PC-9 (cell line): ENCODE data around the gene HLA-C. TPM values are rescaled to one million over a fixed set of nuclear protein-coding genes. Genes with fewer than 3 reads are reported as not detected.

Experiments
- BruUV-seq: library from RNA; stranded (reverse); fragments of 400-500 nt; replicated peaks from 2 replicates; lab custom pipeline; 2021; lab: Mats Ljungman, UMichigan
- CTCF ChIA-PET: fragments of 300-600 bp; sonication (Branson Sonifier 250); formaldehyde crosslinking; loops from one replicate; lab custom pipeline; 2022; ENCODE audit warnings: antibody characterized with exemption; lab: Charles Lee
- POLR2A ChIA-PET: fragments of 300-600 bp; sonication (Branson Sonifier 250); formaldehyde crosslinking; loops from one replicate; lab custom pipeline; 2022; ENCODE audit warnings: antibody characterized with exemption; ENCODE audit not compliant: unreplicated experiment; lab: Charles Lee
- DNase-seq, 2 experiments: peaks; one replicate each; pipeline versions ENCODE4 v3.0.0 to v3.0.0-alpha.2; 2015 to 2022; ENCODE audit warnings: mixed read lengths in 1 of 2
- H2AFZ ChIP-seq: fragments of 200-600 bp; sonication (generic); 2 replicates; pipeline ENCODE4 v1.8.1; 2017; ENCODE audit warnings: antibody characterized with exemption
- H3F3A ChIP-seq: fragments of 200-600 bp; sonication (generic); 2 replicates; pipeline ENCODE4 v1.8.1; 2017; ENCODE audit warnings: antibody characterized with exemption, mild to moderate bottlenecking, low read depth; ENCODE audit not compliant: insufficient read depth
- H3K27ac ChIP-seq: fragments of 200-600 bp; sonication (generic); 2 replicates; pipeline ENCODE4 v1.6.1; 2016; ENCODE audit warnings: mixed run types
- H3K27me3 ChIP-seq: fragments of 200-600 bp; sonication (generic); 2 replicates; pipeline ENCODE4 v1.6.1; 2016; ENCODE audit warnings: low read depth, mixed run types; ENCODE audit not compliant: insufficient read depth
- H3K36me3 ChIP-seq: fragments of 200-600 bp; sonication (generic); 2 replicates; pipeline ENCODE4 v1.6.1; 2016; ENCODE audit warnings: low read depth, mixed run types
- H3K4me1 ChIP-seq: fragments of 200-600 bp; sonication (generic); replicated peaks from 2 replicates; pipeline ENCODE4 v1.6.1; 2016; ENCODE audit warnings: mixed run types; ENCODE audit not compliant: insufficient read depth
- H3K4me2 ChIP-seq: fragments of 200-600 bp; sonication (generic); 2 replicates; pipeline ENCODE4 v1.6.1; 2017; ENCODE audit warnings: mixed run types
- H3K4me3 ChIP-seq: fragments of 200-600 bp; sonication (generic); 2 replicates; pipeline ENCODE4 v1.6.1; 2016; ENCODE audit warnings: mixed run types
- H3K79me2 ChIP-seq: fragments of 200-600 bp; sonication (generic); 2 replicates; pipeline ENCODE4 v1.6.1; 2017; ENCODE audit warnings: low read depth, mixed run types
- H3K9me2 ChIP-seq: fragments of 200-600 bp; sonication (generic); 2 replicates; pipeline ENCODE4 v1.8.1; 2017; ENCODE audit warnings: mild to moderate bottlenecking; ENCODE audit not compliant: insufficient read depth
- H3K9me3 ChIP-seq: fragments of 200-600 bp; sonication (generic); 2 replicates; pipeline ENCODE4 v1.8.1; 2016; ENCODE audit warnings: low read depth; ENCODE audit not compliant: insufficient read depth
- H4K20me1 ChIP-seq: fragments of 200-600 bp; sonication (generic); 2 replicates; pipeline ENCODE4 v1.8.1; 2017; ENCODE audit not compliant: insufficient read depth
- EZH2 ChIP-seq: fragments of 200-600 bp; sonication (generic); IDR thresholded peaks from 2 replicates; pipeline ENCODE4 v1.8.0; 2017; ENCODE audit warnings: antibody characterized with exemption, low read depth
- intact Hi-C: fragments of 100-400 bp; cut with micrococcal nuclease; formaldehyde crosslinking; loops from one replicate; pipeline ENCODE4 v1.10.0; 2022; ENCODE audit not compliant: unreplicated experiment
- total RNA-seq: library from RNA; stranded (reverse); gene quantifications from 2 replicates; pipeline ENCODE4 v1.2.3, GENCODE V29; 2021
- TF ChIP-seq, protein P1 (sequence below): fragments of 200-600 bp; sonication (generic); conservative IDR thresholded peaks from 2 replicates; pipeline ENCODE4 v1.6.1; 2017; ENCODE audit warnings: mixed run types, antibody characterized with exemption, mild to moderate bottlenecking, moderate library complexity

Gene HLA-C
- total RNA-seq, 1 experiment from 2014 or later = 305 TPM

DNA sequence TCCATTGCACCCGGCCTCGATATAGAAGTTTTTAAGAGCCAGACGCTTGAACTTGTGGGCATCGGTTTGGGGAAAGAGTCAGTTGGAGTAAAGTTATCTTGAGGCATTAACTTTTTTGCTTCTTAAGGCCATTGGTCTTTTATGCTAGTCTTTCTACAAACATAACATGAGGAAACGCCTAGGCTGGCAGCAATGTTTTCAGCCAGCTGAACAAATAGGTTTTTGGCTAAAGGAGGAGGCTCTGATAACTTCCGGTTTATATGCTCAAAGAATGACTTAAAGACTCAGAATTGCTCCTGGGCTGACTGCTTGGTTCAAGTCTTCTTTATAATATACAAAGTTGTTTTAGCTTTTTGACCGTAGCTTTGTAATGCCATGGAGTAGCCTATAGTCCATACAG, 46.2 kb downstream of the HLA-C start:
- Histone ChIP-seq H3K79me2 (no peaks in the 10 kb centered on the region), H3K36me3 (no peaks in the 10 kb centered on the region), H3K27me3 (no peaks in the 10 kb centered on the region), H3K27ac (no peak overlapping the region), H3K9me2 (no peaks in the 10 kb centered on the region), H2AFZ (no peak overlapping the region), H3K4me2 (no peak overlapping the region), H3K4me3 (no peak overlapping the region), H3F3A (no peaks in the 10 kb centered on the region), H3K9me3 (no peaks in the 10 kb centered on the region), H3K4me1 (no peaks in the 10 kb centered on the region), H4K20me1 (no peaks in the 10 kb centered on the region)
- no peak for TF ChIP-seq EZH2
- TF ChIP-seq, protein P1, sequence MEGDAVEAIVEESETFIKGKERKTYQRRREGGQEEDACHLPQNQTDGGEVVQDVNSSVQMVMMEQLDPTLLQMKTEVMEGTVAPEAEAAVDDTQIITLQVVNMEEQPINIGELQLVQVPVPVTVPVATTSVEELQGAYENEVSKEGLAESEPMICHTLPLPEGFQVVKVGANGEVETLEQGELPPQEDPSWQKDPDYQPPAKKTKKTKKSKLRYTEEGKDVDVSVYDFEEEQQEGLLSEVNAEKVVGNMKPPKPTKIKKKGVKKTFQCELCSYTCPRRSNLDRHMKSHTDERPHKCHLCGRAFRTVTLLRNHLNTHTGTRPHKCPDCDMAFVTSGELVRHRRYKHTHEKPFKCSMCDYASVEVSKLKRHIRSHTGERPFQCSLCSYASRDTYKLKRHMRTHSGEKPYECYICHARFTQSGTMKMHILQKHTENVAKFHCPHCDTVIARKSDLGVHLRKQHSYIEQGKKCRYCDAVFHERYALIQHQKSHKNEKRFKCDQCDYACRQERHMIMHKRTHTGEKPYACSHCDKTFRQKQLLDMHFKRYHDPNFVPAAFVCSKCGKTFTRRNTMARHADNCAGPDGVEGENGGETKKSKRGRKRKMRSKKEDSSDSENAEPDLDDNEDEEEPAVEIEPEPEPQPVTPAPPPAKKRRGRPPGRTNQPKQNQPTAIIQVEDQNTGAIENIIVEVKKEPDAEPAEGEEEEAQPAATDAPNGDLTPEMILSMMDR = no peak
- no peak for DNase-seq
- ChIA-PET POLR2A (no interaction called here), CTCF (no interaction called here)
- BruUV-seq = no TSS peak
- intact Hi-C loops = no loop called here

GRCh38 chr6:31222496-31222895, 49.4 kb downstream of the HLA-C start:
- Histone ChIP-seq H3K36me3 (no peaks in the 10 kb centered on the region), H3K9me2 (no peaks in the 10 kb centered on the region), H2AFZ (no peak overlapping the region), H3K79me2 (no peaks in the 10 kb centered on the region), H3K4me1 (no peaks in the 10 kb centered on the region), H3K27me3 (no peaks in the 10 kb centered on the region), H4K20me1 (no peaks in the 10 kb centered on the region), H3K4me3 (no peak overlapping the region), H3F3A (no peaks in the 10 kb centered on the region), H3K4me2 (no peak overlapping the region), H3K27ac (no peak overlapping the region), H3K9me3 (no peaks in the 10 kb centered on the region)
- ChIA-PET POLR2A (no interaction called here), CTCF (no interaction called here)
- TF ChIP-seq, protein P1 = no peak
- TF ChIP-seq EZH2 = no peak
- intact Hi-C loops = no loop called here
- no TSS peak for BruUV-seq
- DNase-seq = no peak

Other genes with a start within 250 kb of the HLA-C start
- gene C6orf15, start 159.5 kb downstream of the HLA-C start, total RNA-seq = 21.1 and 21.6 TPM in 2 replicates
- gene PSORS1C1, start 157.3 kb downstream of the HLA-C start, total RNA-seq = 29.2 and 34.2 TPM in 2 replicates
- gene CDSN, start 151.6 kb downstream of the HLA-C start, total RNA-seq = 1.0 and 1.9 TPM in 2 replicates
- gene PSORS1C2, start 133.0 kb downstream of the HLA-C start, total RNA-seq = not detected in 2 replicates
- gene CCHCR1, start 114.3 kb downstream of the HLA-C start, total RNA-seq = 60.6 and 69.0 TPM in 2 replicates
- 19.0 and 26.0 TPM in 2 replicates for gene TCF19, start 113.5 kb downstream of the HLA-C start, total RNA-seq
- 1.1 and 1.4 TPM in 2 replicates for gene POU5F1, start 101.4 kb downstream of the HLA-C start, total RNA-seq
- gene HLA-B, start 85.1 kb upstream of the HLA-C start, total RNA-seq = 137 and 204 TPM in 2 replicates
- gene MICA, start 131.5 kb upstream of the HLA-C start, total RNA-seq = 11.8 and 13.5 TPM in 2 replicates
- 26.7 and 37.8 TPM in 2 replicates for gene MICB, start 226.1 kb upstream of the HLA-C start, total RNA-seq